Neural progenitor cell (in vitro differentiated cells): ENCODE measurements around the gene CPLX3. TPM values are rescaled to one million over a fixed set of nuclear protein-coding genes. Genes with fewer than 3 reads are reported as not detected.

Experiments used
- DNase-seq: peaks from one replicate; pipeline ENCODE4 v3.0.0-alpha.2; 2016; ENCODE audit warnings: low spot score
- H2AFZ ChIP-seq: fragments of 200-600 bp; sonication (generic); replicated peaks from 2 replicates; pipeline ENCODE4 v1.6.1; 2016; ENCODE audit warnings: antibody characterized with exemption
- H3F3A ChIP-seq: fragments of 200-600 bp; sonication (generic); 2 replicates; pipeline ENCODE4 v1.6.1; 2016; ENCODE audit warnings: antibody characterized with exemption, low read depth
- H3K27ac ChIP-seq: fragments of 200-600 bp; sonication (generic); 2 replicates; pipeline ENCODE4 v1.5.1; 2016; ENCODE audit warnings: mild to moderate bottlenecking
- H3K27me3 ChIP-seq: fragments of 200-600 bp; sonication (generic); 2 replicates; pipeline ENCODE4 v1.6.1; 2016; ENCODE audit warnings: mild to moderate bottlenecking, moderate library complexity
- H3K36me3 ChIP-seq: fragments of 200-600 bp; sonication (generic); 2 replicates; pipeline ENCODE4 v1.5.1; 2016
- H3K4me1 ChIP-seq: fragments of 200-600 bp; sonication (generic); 2 replicates; pipeline ENCODE4 v1.6.1; 2016; ENCODE audit warnings: mixed run types
- H3K4me2 ChIP-seq: fragments of 200-600 bp; sonication (generic); 2 replicates; pipeline ENCODE4 v1.6.1; 2016
- H3K4me3 ChIP-seq: fragments of 200-600 bp; sonication (generic); 2 replicates; pipeline ENCODE4 v1.5.1; 2016
- H3K79me2 ChIP-seq: fragments of 200-600 bp; sonication (generic); 2 replicates; pipeline ENCODE4 v1.6.1; 2016; ENCODE audit warnings: low read depth
- H3K9ac ChIP-seq: fragments of 200-600 bp; sonication (generic); 2 replicates; pipeline ENCODE4 v1.6.1; 2016
- H3K9me3 ChIP-seq: fragments of 200-600 bp; sonication (generic); 2 replicates; pipeline ENCODE4 v1.5.1; 2016; ENCODE audit warnings: low read depth
- H4K20me1 ChIP-seq: fragments of 200-600 bp; sonication (generic); 2 replicates; pipeline ENCODE4 v1.6.1; 2016; ENCODE audit warnings: low read depth
- H3K27ac Mint-ChIP-seq: 3 replicates; pipeline ENCODE4 v1.8.0; 2021; ENCODE audit warnings: mixed read lengths
- H3K27me3 Mint-ChIP-seq: 2 replicates; pipeline ENCODE4 v1.8.0; 2022; ENCODE audit warnings: low read depth, mild to moderate bottlenecking, inconsistent platforms, moderate library complexity, mixed read lengths; ENCODE audit not compliant: insufficient read depth
- H3K36me3 Mint-ChIP-seq: 3 replicates; pipeline ENCODE4 v1.8.0; 2021; ENCODE audit warnings: mixed read lengths
- H3K4me1 Mint-ChIP-seq: 3 replicates; pipeline ENCODE4 v1.8.0; 2021; ENCODE audit warnings: mixed read lengths
- H3K4me3 Mint-ChIP-seq: 3 replicates; pipeline ENCODE4 v1.8.0; 2021; ENCODE audit warnings: mild to moderate bottlenecking, moderate library complexity, mixed read lengths
- H3K9me3 Mint-ChIP-seq: 3 replicates; pipeline ENCODE4 v1.8.0; 2020; ENCODE audit warnings: mixed read lengths
- CTCF ChIP-seq: fragments of 200-600 bp; sonication (generic); IDR thresholded peaks from 2 replicates; pipeline ENCODE4 v1.5.1; 2017; ENCODE audit warnings: antibody characterized with exemption, mild to moderate bottlenecking
- EZH2 ChIP-seq: fragments of 200-600 bp; sonication (generic); IDR thresholded peaks from 2 replicates; pipeline ENCODE4 v1.6.1; 2017; ENCODE audit warnings: antibody characterized with exemption, mild to moderate bottlenecking, moderate library complexity
- EZH2phosphoT487 ChIP-seq: fragments of 200-600 bp; sonication (generic); IDR thresholded peaks from 2 replicates; pipeline ENCODE4 v1.6.1; 2017; ENCODE audit warnings: antibody characterized with exemption
- total RNA-seq: library from RNA; depleted of rRNA; stranded (reverse); fragments of >200 nt; gene quantifications from 2 replicates; pipeline ENCODE4 v1.2.3, GENCODE V29; 2015; ENCODE audit warnings: low replicate concordance

The CPLX3 gene
- total RNA-seq, 1 donor from 2014 or later, result not detected

DNA sequence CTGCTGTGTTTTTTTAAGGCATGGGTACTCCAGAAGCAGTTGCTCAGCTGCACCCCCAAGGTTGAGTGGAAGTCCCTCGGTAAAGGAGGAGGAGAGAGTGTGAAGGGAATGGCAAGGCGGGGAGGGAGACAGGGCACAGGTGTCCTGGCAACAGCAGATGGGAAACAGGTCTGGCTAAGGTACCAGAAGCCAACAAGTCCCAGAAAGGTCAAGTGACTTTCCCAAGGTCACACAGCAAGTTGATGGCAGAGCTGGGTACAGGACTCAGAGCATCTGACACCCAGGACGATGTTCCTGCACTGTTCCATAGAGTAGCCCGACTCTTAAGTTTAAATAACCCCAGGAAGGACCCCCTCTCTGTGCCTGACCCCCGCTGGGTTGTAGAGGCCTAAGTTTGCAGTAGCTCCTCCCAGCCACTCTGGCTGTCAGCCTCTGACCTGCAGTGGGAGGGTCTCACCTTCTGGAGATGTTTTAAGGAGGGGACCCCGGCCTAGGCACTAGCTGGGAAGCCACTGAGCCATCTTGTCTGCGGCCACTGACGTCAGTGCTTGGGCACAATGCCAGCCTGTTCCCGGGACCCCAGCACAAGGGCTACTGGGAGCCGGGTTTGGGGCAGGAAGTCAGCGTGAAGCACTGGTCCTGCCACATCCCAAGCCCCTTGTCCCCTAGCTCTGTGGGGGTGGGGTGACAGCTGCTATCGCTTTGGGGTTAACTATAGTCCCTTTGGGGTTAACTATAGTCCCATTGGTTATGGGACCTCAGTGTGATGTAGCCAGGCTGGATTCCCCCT is 34.0 kb upstream of the CPLX3 start:
- Mint-ChIP-seq H3K36me3 (peaks cover 2% of the 10 kb centered on the region), H3K4me3 (peak overlapping the region; percentile 36), H3K27ac (peak overlapping the region; percentile 82), H3K9me3 (no peaks in the 10 kb centered on the region), H3K4me1 (peaks cover 40% of the 10 kb centered on the region), H3K27me3 (no peaks in the 10 kb centered on the region)
- Histone ChIP-seq H4K20me1 (peaks cover 97% of the 10 kb centered on the region), H3K9ac (no peak overlapping the region), H3F3A (no peaks in the 10 kb centered on the region), H3K4me2 (no peak overlapping the region), H3K27ac (no peak overlapping the region), H3K9me3 (no peaks in the 10 kb centered on the region), H3K4me3 (no peak overlapping the region), H3K36me3 (no peaks in the 10 kb centered on the region), H3K27me3 (no peaks in the 10 kb centered on the region), H3K4me1 (peaks cover 20% of the 10 kb centered on the region), H2AFZ (no peak overlapping the region), H3K79me2 (peaks cover 53% of the 10 kb centered on the region)
- TF ChIP-seq EZH2 (no peak), EZH2phosphoT487 (no peak), CTCF (no peak)
- DNase-seq, result no peak

DNA sequence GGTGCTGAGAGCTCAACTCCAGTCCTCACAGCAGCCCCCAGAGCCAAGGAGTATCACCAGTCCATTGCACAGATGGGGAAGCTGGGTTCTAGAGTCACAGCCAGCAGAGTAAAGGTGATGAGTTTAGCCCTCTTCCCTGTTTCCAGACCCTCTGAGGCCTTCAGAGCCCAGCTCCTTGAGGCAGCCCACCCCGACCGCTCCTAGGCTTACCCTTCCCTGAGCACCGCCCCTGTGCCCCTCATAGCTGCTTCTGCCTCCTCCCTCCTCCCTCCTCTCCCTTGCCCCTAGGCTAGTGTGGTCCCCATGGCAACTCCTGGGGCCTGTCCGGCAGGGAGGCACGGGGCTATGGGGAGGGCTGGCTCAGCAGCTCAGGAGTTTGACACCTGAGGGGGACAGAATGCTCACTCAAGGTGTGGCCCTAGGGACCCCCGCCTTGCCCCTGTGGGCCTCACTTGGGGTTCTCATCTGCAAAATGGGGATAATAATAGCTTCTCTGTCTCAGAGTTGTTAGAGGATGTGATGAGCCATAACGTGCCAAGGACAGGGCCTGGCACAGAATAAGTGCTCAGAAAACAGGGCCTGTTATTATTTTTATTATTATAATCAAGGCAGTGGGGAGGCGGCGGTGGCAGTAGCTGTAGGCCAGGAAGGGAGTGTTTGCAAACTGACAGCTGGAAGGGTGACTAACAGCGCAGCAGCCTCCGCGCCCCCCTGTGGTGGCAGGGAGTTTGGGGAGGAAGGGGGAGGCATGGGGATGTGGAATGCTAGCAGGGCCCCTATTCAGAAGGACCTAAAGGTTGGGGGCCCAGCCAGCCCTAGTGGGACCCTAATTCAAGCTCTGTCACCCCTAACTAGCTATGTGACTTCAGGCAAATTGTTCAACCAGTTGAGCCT is 33.0 kb upstream of the CPLX3 start:
- Mint-ChIP-seq H3K27me3 (no peaks in the 10 kb centered on the region), H3K4me3 (no peak overlapping the region), H3K4me1 (peaks cover 32% of the 10 kb centered on the region), H3K9me3 (no peaks in the 10 kb centered on the region), H3K36me3 (peaks cover 2% of the 10 kb centered on the region), H3K27ac (peak overlapping the region; percentile 82)
- Histone ChIP-seq H3K27ac (no peak overlapping the region), H3K9ac (no peak overlapping the region), H3K27me3 (no peaks in the 10 kb centered on the region), H3K9me3 (no peaks in the 10 kb centered on the region), H4K20me1 (peaks cover 95% of the 10 kb centered on the region), H3K4me2 (no peak overlapping the region), H3K4me3 (no peak overlapping the region), H3K79me2 (peaks cover 48% of the 10 kb centered on the region), H3K36me3 (no peaks in the 10 kb centered on the region), H3F3A (no peaks in the 10 kb centered on the region), H3K4me1 (peaks cover 18% of the 10 kb centered on the region), H2AFZ (no peak overlapping the region)
- TF ChIP-seq EZH2phosphoT487 (no peak), EZH2 (no peak), CTCF (no peak)
- DNase-seq, result no peak

DNA sequence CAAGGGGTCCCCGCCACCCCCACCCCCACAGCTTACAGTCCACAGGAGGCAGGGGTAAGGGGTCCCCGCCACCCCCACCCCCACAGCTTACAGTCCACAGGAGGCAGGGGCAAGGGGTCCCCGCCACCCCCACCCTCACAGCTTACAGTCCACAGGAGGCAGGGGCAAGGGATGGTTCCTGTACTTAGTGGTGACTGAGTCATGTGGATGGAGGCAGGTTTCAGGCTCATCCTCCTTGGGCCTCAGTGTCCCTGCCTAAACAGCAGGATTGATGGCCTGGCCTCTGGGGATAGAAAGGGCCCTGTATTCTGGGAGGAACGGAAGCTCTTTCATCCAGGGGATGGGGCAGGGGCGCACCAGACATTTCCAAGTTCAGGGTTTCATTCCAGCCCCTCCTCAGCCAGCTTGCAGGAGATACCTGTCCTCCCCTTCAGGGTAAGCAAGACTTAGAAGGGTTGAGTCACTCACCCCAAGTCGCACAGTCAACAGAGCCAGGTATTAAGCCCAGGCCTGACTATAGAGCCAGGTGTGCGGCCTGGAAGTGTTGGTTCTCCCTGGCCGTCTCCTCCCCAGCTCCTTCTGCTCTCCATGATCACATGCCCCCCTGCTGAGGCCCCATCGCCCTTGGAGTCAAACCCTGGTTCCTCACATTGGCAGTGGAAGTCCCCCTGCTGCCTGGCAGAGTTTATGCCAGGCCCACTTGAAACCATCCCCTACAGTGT is 32.0 kb upstream of the CPLX3 start:
- peaks cover 2% of the 10 kb centered on the region for H3K27me3 Mint-ChIP-seq
- H3K36me3 Mint-ChIP-seq, result peaks cover 2% of the 10 kb centered on the region
- peak overlapping the region; percentile 63 for H3K27ac Mint-ChIP-seq
- Histone ChIP-seq H3K9ac (no peak overlapping the region), H3K27ac (no peak overlapping the region), H3K36me3 (no peaks in the 10 kb centered on the region), H3K79me2 (peaks cover 37% of the 10 kb centered on the region), H3F3A (no peaks in the 10 kb centered on the region), H3K4me2 (no peak overlapping the region), H3K9me3 (no peaks in the 10 kb centered on the region), H2AFZ (no peak overlapping the region), H3K4me3 (no peak overlapping the region), H3K4me1 (peaks cover 8% of the 10 kb centered on the region), H4K20me1 (peaks cover 94% of the 10 kb centered on the region), H3K27me3 (no peaks in the 10 kb centered on the region)
- DNase-seq, result no peak
- no peak for TF ChIP-seq CTCF
- no peak for TF ChIP-seq EZH2phosphoT487
- no peak for TF ChIP-seq EZH2
- no peaks in the 10 kb centered on the region for H3K9me3 Mint-ChIP-seq
- no peak overlapping the region for H3K4me3 Mint-ChIP-seq
- peaks cover 27% of the 10 kb centered on the region for H3K4me1 Mint-ChIP-seq
